ENCODE results near the gene CDH23.

The CDH23 gene

GRCh38 chr10:71582506-71583475, 186.1 kb downstream of the CDH23 start:
- TF ChIP-seq, protein P1, sequence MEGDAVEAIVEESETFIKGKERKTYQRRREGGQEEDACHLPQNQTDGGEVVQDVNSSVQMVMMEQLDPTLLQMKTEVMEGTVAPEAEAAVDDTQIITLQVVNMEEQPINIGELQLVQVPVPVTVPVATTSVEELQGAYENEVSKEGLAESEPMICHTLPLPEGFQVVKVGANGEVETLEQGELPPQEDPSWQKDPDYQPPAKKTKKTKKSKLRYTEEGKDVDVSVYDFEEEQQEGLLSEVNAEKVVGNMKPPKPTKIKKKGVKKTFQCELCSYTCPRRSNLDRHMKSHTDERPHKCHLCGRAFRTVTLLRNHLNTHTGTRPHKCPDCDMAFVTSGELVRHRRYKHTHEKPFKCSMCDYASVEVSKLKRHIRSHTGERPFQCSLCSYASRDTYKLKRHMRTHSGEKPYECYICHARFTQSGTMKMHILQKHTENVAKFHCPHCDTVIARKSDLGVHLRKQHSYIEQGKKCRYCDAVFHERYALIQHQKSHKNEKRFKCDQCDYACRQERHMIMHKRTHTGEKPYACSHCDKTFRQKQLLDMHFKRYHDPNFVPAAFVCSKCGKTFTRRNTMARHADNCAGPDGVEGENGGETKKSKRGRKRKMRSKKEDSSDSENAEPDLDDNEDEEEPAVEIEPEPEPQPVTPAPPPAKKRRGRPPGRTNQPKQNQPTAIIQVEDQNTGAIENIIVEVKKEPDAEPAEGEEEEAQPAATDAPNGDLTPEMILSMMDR (IDR thresholded peaks at IDR 0.05; ENCODE audit: insufficient read depth, low read depth, low read length, missing control alignments), result no peak
- H3K4me3 ChIP-seq (ENCODE audit: low read length), result no peak overlapping the region
- no peak for DNase-seq (ENCODE audit: low read depth)

- H3K4me3 ChIP-seq (ENCODE audit: low read length), result no peak overlapping the region
- no peak for DNase-seq (ENCODE audit: low read depth)
- TF ChIP-seq, protein P1 (IDR thresholded peaks at IDR 0.05; ENCODE audit: insufficient read depth, low read depth, low read length, missing control alignments), result no peak
These were observed 187.7 kb downstream of the CDH23 start for GRCh38 chr10:71584461-71584860.

- no peak overlapping the region for H3K4me3 ChIP-seq (ENCODE audit: low read length)
- DNase-seq (ENCODE audit: low read depth), result no peak
- TF ChIP-seq, protein P1 (IDR thresholded peaks at IDR 0.05; ENCODE audit: insufficient read depth, low read depth, low read length, missing control alignments), result no peak
These were observed 188.3 kb downstream of the CDH23 start for GRCh38 chr10:71584902-71585563.

- TF ChIP-seq, protein P1 (IDR thresholded peaks at IDR 0.05; ENCODE audit: insufficient read depth, low read depth, low read length, missing control alignments), result no peak
- no peak for DNase-seq (ENCODE audit: low read depth)
- H3K4me3 ChIP-seq (ENCODE audit: low read length), result no peak overlapping the region
These were observed 189.0 kb downstream of the CDH23 start for GRCh38 chr10:71585564-71586290.

DNA sequence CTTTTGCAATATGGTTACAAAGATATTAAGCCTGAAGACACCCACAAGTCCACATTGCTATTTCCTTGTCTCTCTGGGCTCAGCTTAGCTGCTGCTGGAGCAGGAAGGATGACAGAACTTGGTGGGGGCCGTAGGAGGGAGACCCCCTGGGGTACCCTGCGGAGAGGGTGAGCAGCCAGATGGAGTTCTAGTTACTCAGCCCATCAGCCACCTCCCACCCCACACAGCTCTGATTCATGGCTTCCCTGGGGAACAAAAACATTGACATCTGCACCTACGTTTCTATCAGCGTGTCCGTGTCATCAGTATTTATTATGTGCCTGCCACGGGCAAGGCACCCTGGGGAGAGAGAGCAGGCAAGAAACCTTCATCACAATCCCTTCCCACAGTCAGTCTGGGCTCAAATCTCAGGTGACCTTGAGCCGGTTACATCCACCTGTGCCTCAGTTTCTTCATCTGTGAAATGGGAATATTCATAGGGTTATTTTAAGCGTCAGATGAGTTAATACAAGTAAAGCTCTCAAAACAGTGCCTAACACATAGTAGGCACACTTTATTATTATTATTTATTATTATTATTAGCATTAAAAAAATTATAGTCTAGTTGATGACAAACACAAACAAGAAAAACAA, 191.3 kb downstream of the CDH23 start:
- no peak overlapping the region for H3K4me3 ChIP-seq (ENCODE audit: low read length)
- TF ChIP-seq, protein P1 (IDR thresholded peaks at IDR 0.05; ENCODE audit: insufficient read depth, low read depth, low read length, missing control alignments), result no peak
- no peak for DNase-seq (ENCODE audit: low read depth)

GRCh38 chr10:71588685-71589084, 192.0 kb downstream of the CDH23 start:
- TF ChIP-seq, protein P1 (IDR thresholded peaks at IDR 0.05; ENCODE audit: insufficient read depth, low read depth, low read length, missing control alignments), result no peak
- DNase-seq (ENCODE audit: low read depth), result no peak
- H3K4me3 ChIP-seq (ENCODE audit: low read length), result no peak overlapping the region

Measured in epithelial cell of esophagus (primary cell).